ENCODE data around the gene TMEM88. TPM values are rescaled to one million over a fixed set of nuclear protein-coding genes. Genes with fewer than 3 reads are reported as not detected.
A peak's percentile ranks its signal among the peaks of the same experiment; 100 is the strongest.

The TMEM88 gene
- total and polyA plus RNA-seq, 2 of the 8 experiments (the other 6 are each of a cell fraction or from before 2014, with no cell fraction given): 0.69 to 8.8 TPM

DNA sequence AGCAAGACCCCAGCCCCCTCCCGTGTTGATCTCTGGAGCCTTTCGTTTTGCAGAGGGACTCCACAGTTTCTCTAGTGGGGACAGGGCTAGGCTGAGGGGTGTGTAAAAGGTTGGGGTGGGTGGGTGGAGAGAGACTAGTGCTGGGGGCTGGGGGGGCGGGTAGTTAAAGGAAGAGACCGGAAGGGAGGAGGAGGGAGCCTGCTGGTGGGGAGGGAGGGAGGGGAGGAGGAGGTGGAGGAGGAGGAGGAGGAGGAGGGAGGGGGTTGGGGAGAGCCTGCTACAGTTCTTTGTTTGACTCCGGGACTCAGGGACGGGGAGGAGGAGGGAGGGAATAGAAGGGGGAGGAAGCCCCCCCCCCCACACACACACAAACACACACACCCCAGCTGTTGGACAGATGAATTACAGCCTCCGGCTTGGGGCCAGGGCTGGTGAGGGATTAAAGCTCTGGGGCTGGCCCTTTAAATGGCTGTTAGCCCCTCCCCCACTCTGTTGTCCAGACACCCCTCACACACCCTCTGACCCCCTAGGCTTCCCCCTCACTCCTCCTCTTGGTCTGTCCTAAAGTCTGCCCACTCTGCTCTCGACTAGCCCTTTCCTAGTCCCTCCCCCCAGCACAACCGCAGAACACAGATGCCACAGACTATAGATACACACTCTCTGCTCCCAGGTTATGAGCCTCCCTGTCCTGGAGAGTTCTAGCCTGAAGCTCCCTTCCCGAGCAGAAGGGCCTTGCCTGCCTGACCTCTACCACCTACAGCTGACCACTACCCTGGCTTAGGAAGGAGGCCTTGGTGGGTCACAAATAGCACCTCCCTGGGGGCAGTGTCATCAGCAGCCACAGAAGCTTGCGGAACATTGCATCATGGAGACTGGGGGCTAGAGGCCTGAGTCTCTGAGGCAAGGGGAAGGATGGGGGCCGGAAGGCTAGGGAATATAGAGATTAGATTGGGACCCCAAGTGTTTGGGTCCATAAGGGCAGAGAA, 16.5 kb upstream of the TMEM88 start:
- no peak overlapping the region for H3K23ac ChIP-seq (ENCODE audit: insufficient read length)
- ChIA-PET CTCF (ENCODE audit: partially characterized antibody) (interaction anchor here (0.6 to 5.9 kb wide), 10 partner anchors 12 to 281 kb away, joined by 3 to 44 read pairs (median 4); partner anchors contain the start of genes CYB5D1, NAA38 and WRAP53), POLR2A (ENCODE audit: partially characterized antibody) (interaction anchor here (1.1 to 5.2 kb wide), 12 partner anchors 6 to 498 kb away, joined by 3 to 34 read pairs (median 6); partner anchors contain the start of genes NAA38, TMEM88 and WRAP53)
- peak overlapping the region; percentile 66; the same call in 1 of the 2 replicates for H2BK5ac ChIP-seq (ENCODE audit: low read depth, low read length)
- H2BK15ac ChIP-seq (ENCODE audit: low read length): peak overlapping the region; percentile 81; the same call in 1 of the 2 replicates
- H2BK12ac ChIP-seq (ENCODE audit: low read depth, low read length): peak overlapping the region; percentile 82
- H2BK20ac ChIP-seq (ENCODE audit: low read length): 0 out of 2 replicates have a peak overlapping the region, but pooled peaks have one; percentile 55
- no peak for FAIRE-seq
- H2AK5ac ChIP-seq (ENCODE audit: low read depth, low read length): 0 out of 2 replicates have a peak overlapping the region, but pooled peaks have one; percentile 33
- H3K36me3 ChIP-seq (ENCODE audit: control insufficient read depth in 2 of 4, insufficient read depth in 4 of 4, low read length in 3 of 4): no peaks in the 10 kb centered on the region
- no peak overlapping the region for H3K14ac ChIP-seq (ENCODE audit: insufficient read length)
- peak overlapping the region; percentile 84 to 93 for H3K4me2 ChIP-seq (ENCODE audit: insufficient read depth in 1 of 2, low read depth in 2 of 2, low read length in 2 of 2)
- peaks cover 44% of the 10 kb centered on the region for H3K23me2 ChIP-seq (ENCODE audit: low read depth, low read length)
- H4K20me1 ChIP-seq (replicated peaks in 1 of 2; ENCODE audit: control insufficient read depth in 1 of 2, insufficient read depth in 2 of 2, low read length in 2 of 2): peaks cover 4 to 34% of the 10 kb centered on the region in 2 experiments
- H3K27ac ChIP-seq (ENCODE audit: low read depth, low read length): no peak overlapping the region
- peak overlapping the region; percentile 71; the same call in 1 of the 2 replicates for H3K18ac ChIP-seq (ENCODE audit: extremely low read depth, low read length)
- no peak overlapping the region for H3K4ac ChIP-seq (replicated peaks; ENCODE audit: insufficient read length, low read depth, low read length)
- H3K79me2 ChIP-seq (ENCODE audit: control insufficient read depth in 1 of 2, insufficient read depth in 2 of 2, low read length in 2 of 2): no peaks in the 10 kb centered on the region
- peak; percentile 50; the same call in 1 of the 2 replicates for TF ChIP-seq SP1 (IDR thresholded peaks at IDR 0.05; ENCODE audit: low read depth, low read length)
- TF ChIP-seq SIN3A (conservative IDR thresholded peaks at IDR 0.05 in 1 of 2, IDR thresholded peaks at IDR 0.05 in 1 of 2; ENCODE audit: low read depth in 1 of 2, low read length in 2 of 2): peak in 1 of 2 experiments; percentile 46; a peak in 1 of 4 replicates
- TF ChIP-seq, protein P1, sequence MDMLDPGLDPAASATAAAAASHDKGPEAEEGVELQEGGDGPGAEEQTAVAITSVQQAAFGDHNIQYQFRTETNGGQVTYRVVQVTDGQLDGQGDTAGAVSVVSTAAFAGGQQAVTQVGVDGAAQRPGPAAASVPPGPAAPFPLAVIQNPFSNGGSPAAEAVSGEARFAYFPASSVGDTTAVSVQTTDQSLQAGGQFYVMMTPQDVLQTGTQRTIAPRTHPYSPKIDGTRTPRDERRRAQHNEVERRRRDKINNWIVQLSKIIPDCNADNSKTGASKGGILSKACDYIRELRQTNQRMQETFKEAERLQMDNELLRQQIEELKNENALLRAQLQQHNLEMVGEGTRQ (IDR thresholded peaks at IDR 0.05; ENCODE audit: low read length): no peak
- TF ChIP-seq RNF2 (IDR thresholded peaks at IDR 0.05; ENCODE audit: borderline replicate concordance, low read depth, low read length, missing control alignments, poor library complexity, severe bottlenecking): peak; percentile 41
- TF ChIP-seq CEBPB (IDR thresholded peaks at IDR 0.05; ENCODE audit: low read depth, low read length): 0 out of 2 replicates have a peak, but pooled peaks have one; percentile 39
- TF ChIP-seq JUN (IDR thresholded peaks at IDR 0.05; ENCODE audit: low read depth, low read length): no peak
- H3K9ac ChIP-seq (replicated peaks in 1 of 4; ENCODE audit: extremely low read depth in 1 of 4, low read depth in 3 of 4, low read length in 3 of 4): no peak overlapping the region; a peak in 1 of 7 replicates
- peaks cover 10 to 29% (median 19%) of the 10 kb centered on the region in 4 experiments for H3K4me1 ChIP-seq (replicated peaks in 1 of 4; ENCODE audit: control insufficient read depth in 3 of 4, insufficient read depth in 4 of 4, low read length in 3 of 4)
- H3K4me3 ChIP-seq (ENCODE audit: extremely low read depth in 1 of 4, insufficient read depth in 2 of 4, low read depth in 3 of 4, low read length in 4 of 4): peak overlapping the region; percentile 20 to 77 (median 25); a peak in 7 of 8 replicates
- no peak overlapping the region for H4K5ac ChIP-seq (ENCODE audit: insufficient read length, low read depth, low read length)
- no peak overlapping the region for H2AFZ ChIP-seq (ENCODE audit: low read length)
- H2BK120ac ChIP-seq (replicated peaks; ENCODE audit: low read depth, low read length): no peak overlapping the region
- no peaks in the 10 kb centered on the region for H3K79me1 ChIP-seq (ENCODE audit: low read depth, low read length)
- no peak overlapping the region for H3K56ac ChIP-seq (replicated peaks; ENCODE audit: insufficient read length, low read depth, low read length)
- no peak overlapping the region for H4K8ac ChIP-seq (ENCODE audit: extremely low read depth, insufficient read depth, low read length)
- no peaks in the 10 kb centered on the region for H3K9me3 ChIP-seq (ENCODE audit: insufficient read depth in 2 of 2, low read depth in 1 of 2, low read length in 1 of 2)
- no peak overlapping the region for H4K91ac ChIP-seq (replicated peaks; ENCODE audit: insufficient read length, low read length)
- DNase-seq (ENCODE audit: low read depth in 1 of 2, low spot score in 2 of 2): no peak
- 26% methylated on average over 8 of the region's 12 CpGs; no CpG with 5 or more reads in 1 of the 2 experiments for WGBS, 2 experiments (ENCODE audit: extremely low coverage in 1 of 2, insufficient coverage in 1 of 2, insufficient read length in 1 of 2, insufficient replicate concordance in 2 of 2, low coverage in 1 of 2, low lambda C conversion rate in 2 of 2, missing lambda C conversion rate in 1 of 2)
- peaks cover 18 to 50% (median 44%) of the 10 kb centered on the region in 4 experiments for H3K27me3 ChIP-seq (replicated peaks in 1 of 4; ENCODE audit: control insufficient read depth in 3 of 4, extremely low read depth in 1 of 4, insufficient read depth in 3 of 4, low read length in 3 of 4)
